Measurements from ENCODE around the gene DNALI1.

The DNALI1 gene

DNA sequence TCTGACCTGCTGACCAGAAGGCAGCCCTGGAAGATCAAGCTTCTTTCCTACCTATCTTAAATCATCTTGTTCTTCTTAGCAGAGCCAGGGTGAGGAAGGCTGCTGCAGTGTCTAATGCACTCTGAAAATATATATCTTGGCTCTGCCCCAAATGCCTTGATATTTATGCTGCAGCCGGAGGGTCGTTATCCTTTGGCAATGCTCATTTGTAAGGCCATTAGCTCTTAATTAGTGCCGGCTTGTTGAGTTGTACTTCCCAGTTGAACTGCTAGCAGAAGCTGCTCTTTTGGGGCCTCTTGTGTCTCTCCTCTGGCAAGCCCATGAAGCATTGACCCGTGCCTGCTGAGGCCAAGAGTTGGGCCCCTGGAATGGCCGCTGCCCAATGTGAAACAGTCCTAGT, 43.2 kb downstream of the DNALI1 start:
- DNase-seq (ENCODE audit: insufficient read length, low spot score) (no peak), FAIRE-seq (no peak)
- TF ChIP-seq, protein P1, sequence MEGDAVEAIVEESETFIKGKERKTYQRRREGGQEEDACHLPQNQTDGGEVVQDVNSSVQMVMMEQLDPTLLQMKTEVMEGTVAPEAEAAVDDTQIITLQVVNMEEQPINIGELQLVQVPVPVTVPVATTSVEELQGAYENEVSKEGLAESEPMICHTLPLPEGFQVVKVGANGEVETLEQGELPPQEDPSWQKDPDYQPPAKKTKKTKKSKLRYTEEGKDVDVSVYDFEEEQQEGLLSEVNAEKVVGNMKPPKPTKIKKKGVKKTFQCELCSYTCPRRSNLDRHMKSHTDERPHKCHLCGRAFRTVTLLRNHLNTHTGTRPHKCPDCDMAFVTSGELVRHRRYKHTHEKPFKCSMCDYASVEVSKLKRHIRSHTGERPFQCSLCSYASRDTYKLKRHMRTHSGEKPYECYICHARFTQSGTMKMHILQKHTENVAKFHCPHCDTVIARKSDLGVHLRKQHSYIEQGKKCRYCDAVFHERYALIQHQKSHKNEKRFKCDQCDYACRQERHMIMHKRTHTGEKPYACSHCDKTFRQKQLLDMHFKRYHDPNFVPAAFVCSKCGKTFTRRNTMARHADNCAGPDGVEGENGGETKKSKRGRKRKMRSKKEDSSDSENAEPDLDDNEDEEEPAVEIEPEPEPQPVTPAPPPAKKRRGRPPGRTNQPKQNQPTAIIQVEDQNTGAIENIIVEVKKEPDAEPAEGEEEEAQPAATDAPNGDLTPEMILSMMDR (IDR thresholded peaks at IDR 0.05; ENCODE audit: insufficient read depth, missing control alignments), result no peak

DNA sequence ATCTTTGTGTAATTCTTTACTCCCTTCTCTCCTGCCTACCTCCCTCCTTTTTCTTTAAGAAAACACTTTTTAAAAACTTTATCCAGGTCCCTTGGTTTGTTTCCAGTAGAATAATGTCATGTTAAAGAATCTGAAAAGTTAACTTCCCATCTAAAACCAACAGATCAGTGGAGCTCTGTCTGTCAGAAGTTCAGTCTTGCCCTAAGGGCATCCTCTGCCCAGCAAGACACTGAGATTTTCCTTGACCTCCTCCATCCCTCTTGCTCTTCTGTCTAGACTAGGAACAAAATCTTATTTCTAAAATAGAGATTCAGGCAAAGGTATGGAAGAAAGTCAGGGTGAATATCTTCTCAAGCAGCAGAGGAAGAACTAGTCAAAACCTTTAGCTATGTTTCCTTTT, 44.7 kb downstream of the DNALI1 start:
- TF ChIP-seq, protein P1 (IDR thresholded peaks at IDR 0.05; ENCODE audit: insufficient read depth, missing control alignments), result no peak
- DNase-seq (ENCODE audit: insufficient read length, low spot score) (no peak), FAIRE-seq (no peak)

GRCh38 chr1:37602750-37603694, 46.3 kb downstream of the DNALI1 start:
- TF ChIP-seq, protein P1 (IDR thresholded peaks at IDR 0.05; ENCODE audit: insufficient read depth, missing control alignments), result peak; percentile 69
- DNase-seq (ENCODE audit: insufficient read length, low spot score) (peak; percentile 66), FAIRE-seq (peak; percentile 44)

DNA sequence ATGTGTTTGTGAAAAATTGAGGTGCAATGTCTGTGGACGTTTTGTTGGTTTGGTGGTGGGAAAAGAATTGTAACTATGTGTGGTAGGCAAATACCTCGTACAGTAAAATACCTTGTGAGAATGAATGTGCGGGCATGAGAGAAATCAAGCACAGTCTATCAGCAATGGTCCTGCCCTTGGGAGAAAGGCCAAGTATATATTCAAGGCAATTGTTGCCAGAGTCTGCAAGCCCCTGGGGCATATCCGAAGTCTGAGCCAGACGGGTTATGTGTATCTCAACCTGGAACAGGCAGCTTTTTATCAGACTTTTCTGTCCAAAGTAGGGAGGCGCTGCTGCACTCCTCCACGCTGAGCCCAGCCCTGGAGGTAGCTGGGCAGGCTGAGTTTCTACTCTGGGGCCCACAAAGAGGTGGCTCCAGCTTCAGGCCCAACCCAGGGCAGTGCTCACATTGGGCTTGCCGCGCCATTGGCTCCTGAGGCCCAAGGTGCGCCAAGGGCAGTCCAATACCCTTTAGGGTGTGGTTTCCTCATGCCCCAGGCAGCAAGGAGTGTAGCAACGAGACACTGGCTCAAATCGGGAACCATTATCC, 48.4 kb downstream of the DNALI1 start:
- FAIRE-seq (no peak), DNase-seq (ENCODE audit: insufficient read length, low spot score) (no peak)
- TF ChIP-seq, protein P1 (IDR thresholded peaks at IDR 0.05; ENCODE audit: insufficient read depth, missing control alignments), result no peak

DNA sequence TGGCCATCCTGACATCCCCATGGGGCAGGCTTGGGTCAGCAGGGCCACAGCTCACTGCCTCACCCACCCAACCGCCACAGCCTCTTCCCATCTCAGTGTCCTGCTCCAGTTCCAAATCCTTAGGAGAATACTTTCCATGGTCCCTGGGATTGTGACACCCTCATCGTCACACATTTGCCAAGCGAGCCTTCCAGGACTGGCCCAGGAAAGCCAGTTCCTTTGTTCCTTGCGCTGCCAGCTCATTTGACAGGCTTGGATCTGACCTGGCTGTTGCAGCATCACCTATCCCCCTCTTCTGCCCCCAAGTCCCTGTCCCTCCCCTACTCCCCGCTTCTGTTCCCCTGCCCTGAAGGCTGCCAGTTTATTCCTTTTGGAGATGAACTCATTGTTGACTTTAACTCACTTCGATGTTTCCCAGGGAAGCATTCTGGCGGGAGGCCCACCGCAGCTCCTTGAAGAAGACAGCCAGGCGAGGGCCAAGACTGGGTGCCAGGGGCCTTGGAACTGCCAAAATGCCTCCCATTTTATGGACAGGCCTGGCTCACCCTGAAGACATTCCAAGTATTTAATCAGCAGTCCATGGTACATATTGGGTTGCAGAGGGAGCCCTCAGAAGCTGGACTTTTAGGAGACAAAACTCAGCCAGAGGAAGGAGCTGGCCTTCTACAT, 49.2 kb downstream of the DNALI1 start:
- DNase-seq (ENCODE audit: insufficient read length, low spot score) (no peak), FAIRE-seq (no peak)
- TF ChIP-seq, protein P1 (IDR thresholded peaks at IDR 0.05; ENCODE audit: insufficient read depth, missing control alignments), result no peak

GRCh38 chr1:37606481-37607263, 49.9 kb downstream of the DNALI1 start:
- TF ChIP-seq, protein P1 (IDR thresholded peaks at IDR 0.05; ENCODE audit: insufficient read depth, missing control alignments), result no peak
- FAIRE-seq (no peak), DNase-seq (ENCODE audit: insufficient read length, low spot score) (no peak)

Data from D721Med (cell line).